ENCODE data around the gene GPR31.

The GPR31 gene

DNA sequence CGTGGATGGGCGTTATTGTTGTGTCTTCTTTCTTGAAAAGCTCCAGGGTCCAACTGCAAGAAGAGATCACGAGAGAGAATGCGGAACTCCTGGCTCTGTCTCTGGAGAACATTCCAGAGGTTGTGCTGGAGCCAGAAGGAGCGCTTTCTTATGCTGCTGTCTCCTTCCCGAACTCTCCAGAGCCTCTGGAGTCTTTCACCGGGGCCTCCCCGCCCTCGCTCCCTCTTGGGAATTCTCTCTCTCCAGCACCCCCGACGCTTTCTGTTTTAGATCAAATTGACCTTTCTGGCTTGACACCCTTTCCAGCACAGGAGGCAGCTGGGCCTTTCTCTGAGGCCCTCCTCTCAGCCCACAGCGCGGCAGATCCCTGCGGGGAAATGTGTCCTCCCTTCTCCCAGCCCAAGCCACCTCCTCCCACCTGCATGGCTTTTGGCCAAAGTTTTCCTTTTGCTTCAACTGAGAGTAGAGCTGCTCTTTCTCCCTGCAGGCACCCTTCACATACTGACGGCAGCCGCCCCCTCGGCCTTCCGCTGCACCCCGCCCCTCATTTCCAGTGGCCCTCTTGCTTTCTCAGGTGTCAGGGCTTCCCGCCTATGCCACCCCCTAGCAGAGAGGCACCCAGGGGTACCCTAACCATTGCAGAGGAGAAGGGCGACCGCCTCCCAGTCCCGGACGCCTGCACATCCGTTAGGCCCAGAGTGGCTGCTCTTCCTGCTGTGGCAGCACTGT lies 41.5 kb downstream of the GPR31 start:
- no peak for DNase-seq

DNA sequence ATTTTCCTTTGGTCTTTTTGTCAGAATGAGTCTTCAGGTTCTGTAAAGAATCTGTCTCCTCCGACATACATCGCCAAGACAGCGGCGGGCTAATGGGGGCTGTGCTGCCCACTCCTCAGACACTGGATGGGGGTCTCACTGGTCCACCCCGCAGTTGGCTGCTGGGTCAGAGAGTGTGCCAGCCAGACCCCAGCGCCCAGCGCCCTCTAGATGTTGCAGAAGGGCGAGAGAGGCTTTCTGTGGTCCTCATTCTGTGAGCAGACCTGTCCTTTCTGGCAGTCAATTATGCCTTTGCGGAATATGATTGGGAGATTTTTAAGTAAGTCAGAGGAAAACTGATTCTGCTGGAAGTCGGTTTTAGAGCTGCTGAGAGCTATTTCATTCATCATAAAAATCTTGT lies 42.7 kb downstream of the GPR31 start:
- no peak for DNase-seq

DNA sequence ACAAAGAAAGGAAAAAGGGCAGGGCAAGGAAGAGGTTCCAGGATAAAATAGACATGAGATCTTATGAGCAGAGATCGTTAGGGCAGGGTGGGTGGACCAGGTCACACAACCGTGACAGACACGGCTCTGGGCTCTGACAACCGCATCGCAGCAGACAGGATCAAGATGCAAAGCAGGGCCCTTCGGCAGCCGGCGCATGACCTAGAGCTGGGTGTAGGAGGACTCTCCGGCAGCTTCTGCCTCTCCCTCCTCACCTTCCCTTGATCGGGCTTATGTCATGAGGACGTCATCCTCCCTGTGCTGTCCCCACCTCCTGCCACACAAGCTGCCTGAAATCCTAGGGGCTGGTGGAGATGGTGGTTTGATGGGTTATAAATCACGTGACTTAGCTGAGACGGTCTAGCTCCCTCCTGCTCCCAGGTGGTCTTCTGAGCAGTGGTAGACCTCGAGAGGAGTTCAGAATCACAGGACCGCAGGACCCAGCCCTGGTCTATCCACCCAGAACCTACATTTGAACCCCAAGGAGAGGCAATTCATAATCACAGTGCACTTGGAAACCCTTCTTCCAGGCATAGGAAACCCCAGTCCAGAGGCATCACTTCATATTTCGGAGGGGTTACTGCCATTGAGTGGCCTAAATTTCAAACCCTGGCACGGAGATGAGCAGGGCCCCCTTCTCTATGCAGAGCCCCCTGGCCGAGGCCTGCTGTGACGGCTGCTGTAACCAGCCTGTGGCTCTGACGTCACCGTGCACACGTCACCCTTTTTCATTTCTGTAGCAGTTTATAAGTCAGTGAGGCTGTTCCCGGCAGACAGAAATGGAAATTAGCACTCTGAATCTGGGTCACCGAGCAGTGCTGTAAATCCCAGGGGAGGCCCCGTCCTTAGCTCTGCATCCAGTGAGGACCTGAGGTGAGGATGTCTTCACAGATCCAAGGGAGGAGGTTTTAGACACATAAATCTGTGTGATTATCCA lies 43.6 kb downstream of the GPR31 start:
- peak; percentile 52 for DNase-seq

DNA sequence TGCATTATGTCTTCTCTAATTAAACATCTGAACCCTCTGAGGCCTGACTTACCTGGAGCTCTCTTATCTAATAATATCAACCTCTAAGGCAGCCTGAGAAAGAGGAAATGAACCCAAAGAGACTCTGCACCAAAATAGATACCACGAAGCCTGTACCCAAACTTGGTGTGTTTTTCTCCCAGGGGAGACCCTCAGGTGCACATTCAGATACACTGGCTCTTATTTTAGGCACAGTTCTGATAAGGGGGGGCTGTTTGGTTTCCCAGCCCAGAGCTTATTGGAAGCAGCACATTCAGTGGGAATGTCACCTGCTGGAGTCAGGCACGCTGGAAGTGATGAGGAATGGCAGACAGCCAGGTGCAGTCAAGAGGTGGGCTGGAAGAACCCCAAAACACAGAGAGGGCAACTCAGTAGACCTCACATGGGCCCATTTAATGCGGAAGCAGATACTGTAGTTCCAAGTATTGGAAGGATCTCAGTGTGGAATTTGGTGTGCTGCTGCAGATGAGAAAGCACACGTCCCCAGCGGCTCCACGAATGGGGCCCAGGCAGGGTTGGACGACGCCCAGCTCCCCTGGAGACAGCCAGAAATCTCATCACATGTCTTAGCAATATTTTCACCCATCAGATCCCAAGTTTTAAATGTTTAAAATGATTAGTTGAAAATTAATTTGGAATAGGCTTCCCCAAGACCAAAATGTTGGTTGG lies 44.6 kb downstream of the GPR31 start:
- DNase-seq: no peak

DNA sequence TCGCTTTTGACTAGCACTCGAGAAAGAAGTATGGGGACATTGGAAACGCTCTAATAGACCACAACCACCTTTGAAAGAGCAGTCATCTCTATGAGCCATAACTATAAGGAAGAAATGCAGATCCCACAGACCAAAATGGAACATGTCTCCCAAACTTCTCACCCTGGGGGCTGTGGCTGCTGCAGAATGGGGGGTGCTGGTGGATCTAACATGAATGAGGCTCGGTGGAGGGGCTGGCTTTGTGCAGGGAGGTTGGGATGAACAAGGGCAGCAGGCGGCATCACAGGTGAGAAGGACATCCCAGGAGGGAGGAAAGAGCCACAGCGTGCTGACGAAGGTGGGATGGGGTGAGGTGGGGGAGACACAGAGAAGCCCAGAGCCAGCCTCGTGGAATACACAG lies 45.4 kb downstream of the GPR31 start:
- DNase-seq: no peak

DNA sequence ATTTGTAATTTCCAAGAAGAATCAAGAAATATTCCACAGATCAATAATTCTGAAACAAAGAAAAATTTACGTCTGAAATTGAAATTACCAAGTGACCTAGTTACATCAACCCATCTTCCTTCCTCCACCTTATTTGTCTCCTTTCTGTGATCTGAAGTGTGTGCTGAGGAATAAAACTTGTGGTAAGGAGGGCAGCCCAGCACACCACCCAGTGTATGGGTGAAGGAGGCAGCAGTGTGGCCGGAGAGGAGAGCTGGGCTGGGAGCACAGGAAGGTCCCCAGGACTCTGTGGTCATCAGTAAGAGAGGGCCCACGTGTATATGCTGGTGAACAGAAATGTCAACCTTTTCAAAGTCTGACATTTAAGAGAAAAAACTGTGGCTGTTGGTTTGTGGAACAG lies 46.2 kb downstream of the GPR31 start:
- DNase-seq: peak; percentile 21

DNA sequence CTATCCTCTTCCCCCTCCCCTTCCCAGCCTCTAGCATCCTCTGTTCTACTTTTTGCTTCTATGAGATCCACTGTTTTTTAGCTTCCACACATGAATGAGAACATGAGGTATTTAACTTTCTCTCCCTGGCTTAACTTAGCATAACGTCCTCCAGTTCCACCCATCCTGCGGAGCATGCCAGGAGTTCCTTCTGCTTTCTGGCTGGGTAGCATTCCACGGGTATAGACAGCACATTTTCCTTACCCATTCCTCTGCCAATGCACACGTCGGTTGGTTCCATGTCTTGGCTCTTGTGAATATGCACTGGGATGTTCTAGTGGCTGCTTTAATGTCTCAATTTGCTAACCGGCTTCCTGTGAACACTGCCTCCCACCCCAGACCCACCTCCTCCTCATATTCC lies 48.1 kb downstream of the GPR31 start:
- DNase-seq: no peak

DNA sequence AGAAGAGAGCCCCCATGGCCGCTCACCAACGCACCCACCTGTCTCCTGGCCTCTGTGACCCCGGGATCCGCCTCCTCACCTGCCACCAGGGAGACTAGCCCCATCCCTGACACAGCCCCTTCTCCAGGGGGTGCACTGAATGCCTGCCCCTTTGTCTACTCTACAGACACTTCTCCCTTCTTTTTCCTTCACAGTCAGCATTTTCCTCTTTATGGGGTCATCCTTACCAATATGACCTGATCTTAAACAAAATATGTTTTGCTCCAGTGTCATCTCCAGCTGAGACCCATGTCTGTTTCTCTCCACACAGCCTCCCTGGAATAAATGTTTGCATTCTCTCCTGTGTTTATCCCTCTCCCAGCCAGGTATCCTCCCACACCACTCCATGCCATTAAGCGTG lies 49.5 kb downstream of the GPR31 start:
- DNase-seq: no peak

DNA sequence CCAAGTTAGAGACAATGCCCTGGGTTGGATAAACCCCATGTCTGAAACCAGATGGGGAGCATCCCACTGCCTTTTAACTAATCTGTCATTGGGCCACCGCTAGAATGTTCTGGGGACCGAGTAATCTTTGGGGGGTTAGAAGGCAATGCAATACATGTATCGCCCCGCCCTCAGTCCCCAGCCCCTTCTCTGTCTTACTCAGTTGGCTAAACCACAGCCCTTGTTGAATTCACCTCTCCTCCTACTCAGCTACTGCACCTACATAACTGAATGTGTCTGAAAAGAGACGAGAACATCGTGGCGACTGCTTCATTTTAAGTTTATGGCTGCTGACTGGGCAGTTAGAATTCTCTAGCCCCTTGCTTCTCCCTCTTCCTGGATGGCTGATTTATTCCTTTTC lies 50.0 kb downstream of the GPR31 start:
- no peak for DNase-seq

DNA sequence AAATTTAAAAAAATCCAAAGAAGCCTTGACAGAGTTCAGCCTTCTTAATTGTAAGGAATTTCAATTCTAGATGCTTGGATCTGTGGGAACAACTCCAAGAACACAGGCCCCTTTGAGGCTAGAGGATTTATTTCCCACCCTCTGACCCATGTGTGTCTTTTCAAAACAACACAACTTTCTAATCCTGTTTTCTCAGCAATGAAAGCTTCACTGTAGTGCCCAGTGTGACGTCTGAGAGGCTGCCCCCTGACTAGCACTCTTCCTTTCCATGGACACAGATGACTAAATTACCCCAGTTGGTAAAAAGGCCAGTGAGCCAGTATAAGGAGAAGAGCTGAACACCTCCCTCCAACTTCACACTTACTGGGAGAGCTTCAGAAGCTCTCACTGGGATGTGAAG lies 51.4 kb downstream of the GPR31 start:
- DNase-seq: no peak
